HT-29 (cell line): Measurements from ENCODE around the gene CEP104. TPM values are rescaled to one million over a fixed set of nuclear protein-coding genes. Genes with fewer than 3 reads are reported as not detected.
A peak's percentile ranks its signal among the peaks of the same experiment; 100 is the strongest.

Experiments used
- DNase-seq: peaks from one replicate; pipeline ENCODE4 v3.0.0-alpha.2; 2015; ENCODE audit warnings: low spot score
- total RNA-seq: library from RNA; depleted of rRNA; stranded (reverse); fragments of >200 nt; shearing (Covaris generic); gene quantifications from 2 replicates; pipeline ENCODE4 v1.2.3, GENCODE V29; 2014

The CEP104 gene
- total RNA-seq, 1 experiment from 2014 or later = 22.7 TPM

DNA sequence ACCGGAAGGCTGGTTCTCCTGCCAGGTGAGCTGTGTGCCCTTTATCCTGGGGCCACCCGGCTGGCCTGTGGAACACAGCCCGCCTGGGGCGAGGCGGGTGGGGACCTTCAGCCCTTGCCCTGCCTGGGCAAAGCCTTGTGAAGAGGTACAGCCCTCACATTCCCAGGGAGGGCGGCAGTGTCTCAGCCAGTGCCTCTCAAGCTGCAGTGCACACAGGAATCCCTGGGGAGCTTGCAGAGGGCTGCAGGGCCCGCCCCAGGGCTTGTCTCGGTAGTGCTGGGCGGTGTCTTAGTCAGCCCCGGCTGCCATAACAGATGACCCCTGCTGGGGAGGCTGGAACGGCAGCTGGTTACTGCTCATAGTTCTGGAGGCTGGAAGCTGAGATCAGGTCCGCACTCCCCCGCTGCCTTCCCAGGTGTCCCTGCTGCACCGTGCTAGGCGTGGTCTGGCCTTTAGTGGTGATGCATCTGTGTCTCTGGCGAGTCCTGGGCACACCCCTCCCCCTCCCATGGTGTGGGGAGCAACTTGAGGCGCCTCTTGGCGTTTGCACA, 12.8 kb upstream of the CEP104 start:
- DNase-seq = peak; percentile 64

DNA sequence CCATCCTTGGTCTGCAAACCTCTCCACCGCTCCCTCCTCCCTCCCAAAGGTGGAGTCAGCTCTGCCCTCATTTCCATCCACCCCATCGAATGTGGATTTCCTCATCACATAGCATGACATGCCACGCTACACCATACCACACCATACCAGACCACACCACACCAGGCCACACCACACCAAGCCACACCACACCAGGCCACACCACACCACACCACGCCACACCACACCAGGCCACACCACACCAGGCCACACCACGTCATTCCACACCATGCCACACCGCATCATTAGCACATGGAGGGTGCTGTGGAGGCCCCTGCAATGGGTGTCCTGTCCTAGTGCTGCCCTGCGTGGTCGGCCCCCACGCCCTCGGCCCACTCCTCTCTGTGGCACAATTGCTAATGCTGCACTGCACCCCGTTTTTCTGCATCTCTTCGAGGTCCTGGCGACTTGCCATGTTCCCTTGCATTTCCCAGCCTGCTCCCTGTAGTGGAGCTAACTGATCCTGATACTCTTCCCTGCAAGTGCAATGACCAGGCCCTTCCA, 11.5 kb upstream of the CEP104 start:
- no peak for DNase-seq

DNA sequence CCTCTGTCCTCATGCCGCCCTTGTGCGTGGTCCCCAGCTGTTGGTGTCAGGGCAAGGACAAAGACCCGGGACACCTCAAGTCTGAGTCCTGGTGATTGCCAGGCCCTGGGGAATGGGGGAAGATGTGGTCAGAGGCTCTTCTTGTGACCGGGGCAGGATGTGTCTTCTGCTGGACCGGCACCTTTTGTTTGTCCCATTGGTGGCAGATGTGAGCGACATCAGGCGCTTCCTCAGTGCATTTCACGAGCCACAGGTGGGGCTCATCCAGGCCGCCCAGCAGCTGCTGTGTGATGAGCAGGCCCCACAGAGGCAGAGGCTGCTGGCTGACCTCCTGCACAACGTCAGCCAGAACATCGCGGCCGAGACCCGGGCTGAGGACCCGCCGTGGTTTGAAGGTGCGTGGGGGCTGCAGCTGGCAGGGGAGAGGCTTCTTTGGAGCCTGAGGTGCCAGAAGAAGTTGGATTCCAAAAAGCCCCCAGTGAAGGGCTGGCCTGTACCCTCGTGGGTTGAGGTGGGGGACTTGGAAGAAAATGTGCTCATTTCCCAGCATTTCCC, 8.7 kb upstream of the CEP104 start:
- DNase-seq = no peak

DNA sequence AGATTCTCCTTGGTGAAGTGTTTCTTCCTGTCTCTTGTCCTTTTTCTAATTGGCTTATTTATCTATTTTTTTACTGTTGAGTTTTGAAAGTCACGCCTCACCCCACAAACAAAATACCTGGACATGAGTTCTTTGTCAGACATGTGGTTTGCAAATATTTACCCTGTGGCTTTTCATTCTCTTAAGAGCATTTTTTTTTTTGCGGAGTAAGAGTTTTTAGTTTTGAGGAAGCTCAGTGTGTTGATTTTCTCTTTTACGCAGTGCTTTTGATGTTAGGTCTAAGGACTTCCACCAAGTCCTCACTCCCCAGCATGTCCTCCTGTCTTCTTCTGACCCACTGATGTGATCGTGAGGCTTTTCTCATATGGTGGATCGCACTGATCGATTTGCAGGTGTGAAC, 7.9 kb upstream of the CEP104 start:
- no peak for DNase-seq

DNA sequence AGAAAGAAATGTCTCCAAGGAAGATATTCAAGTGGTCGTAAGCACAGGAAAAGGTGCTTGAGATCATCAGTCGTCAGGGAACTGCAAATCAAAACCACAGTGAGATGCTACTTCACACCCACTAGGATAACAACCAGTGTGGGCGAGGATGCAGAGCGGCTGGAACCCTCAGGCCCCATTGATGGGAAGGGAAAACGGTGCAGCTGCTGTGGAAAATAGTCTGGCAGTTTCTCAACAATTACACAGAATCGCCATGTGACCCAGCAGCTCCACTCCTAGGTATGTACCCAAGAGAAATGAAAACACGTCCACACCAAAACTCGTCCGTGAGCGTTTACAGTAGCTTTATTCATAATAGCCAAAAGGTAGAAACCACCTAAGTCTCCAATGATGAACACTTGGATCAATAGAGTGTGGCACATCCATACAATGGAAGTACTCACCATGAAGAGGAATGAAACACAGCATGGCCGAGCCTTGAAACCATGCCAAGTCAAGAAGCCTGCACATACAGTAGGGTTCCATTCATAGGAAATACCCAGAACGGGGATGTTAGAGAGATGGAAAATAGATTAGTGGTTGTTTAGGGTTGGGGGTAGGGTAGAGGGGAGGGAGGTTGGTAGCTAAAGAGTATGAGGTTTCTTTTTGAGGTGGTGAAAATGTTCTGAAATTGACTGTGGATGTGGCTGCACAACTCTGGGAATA, 6.4 kb upstream of the CEP104 start:
- no peak for DNase-seq

DNA sequence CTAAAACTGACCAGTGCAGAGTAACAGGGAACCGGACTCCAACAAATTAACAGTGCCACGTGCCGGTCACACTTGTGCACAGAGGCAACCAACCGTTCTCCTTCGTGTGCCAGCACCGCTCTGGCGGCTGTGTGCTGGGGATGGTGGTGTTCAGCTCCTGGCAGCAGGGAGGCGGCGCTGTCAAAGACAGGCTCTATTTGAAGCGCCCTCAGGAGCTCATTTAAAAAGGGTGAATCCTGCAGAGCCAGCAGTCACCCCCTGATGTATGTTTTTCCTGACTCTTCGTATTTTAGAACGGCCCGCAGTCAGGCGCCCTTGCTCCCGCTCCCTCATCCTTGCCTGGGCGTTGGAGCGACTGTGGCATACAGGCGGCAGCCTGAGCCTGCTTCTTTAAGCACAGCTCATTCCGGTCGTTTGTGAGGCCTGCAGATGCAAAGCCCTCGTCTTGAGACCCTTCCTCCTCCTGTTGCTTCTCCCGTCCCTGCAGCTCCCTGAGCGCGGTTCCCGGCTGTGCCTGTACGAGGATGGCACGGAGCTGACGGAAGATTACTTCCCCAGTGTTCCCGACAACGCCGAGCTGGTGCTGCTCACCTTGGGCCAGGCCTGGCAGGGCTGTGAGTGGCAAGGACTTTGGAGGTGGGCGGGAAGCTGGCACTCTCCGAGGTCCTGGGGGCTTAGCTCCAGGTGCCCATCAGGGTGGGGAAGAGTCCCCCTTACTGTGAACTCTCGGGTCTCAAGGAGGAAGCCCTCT, 1.4 kb upstream of the CEP104 start:
- peak; percentile 55 for DNase-seq

DNA sequence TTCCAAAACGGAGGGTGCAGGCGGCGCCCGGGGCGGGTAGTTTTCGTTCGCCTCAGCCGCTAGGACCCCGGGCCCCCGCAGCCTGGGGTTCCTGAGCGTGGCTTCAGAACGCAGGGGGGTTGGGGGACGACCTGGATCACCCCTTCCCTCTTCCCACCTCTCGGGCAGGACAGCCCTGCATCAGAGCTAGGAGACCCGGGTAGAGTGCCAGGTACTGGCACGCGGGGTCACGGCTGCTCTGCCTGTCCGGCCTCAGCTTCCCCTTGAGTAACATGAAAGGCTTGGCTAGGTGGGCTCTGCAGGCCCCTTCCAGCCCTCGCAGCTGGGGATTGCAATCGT, 749 bp upstream of the CEP104 start:
- DNase-seq = peak; percentile 13

DNA sequence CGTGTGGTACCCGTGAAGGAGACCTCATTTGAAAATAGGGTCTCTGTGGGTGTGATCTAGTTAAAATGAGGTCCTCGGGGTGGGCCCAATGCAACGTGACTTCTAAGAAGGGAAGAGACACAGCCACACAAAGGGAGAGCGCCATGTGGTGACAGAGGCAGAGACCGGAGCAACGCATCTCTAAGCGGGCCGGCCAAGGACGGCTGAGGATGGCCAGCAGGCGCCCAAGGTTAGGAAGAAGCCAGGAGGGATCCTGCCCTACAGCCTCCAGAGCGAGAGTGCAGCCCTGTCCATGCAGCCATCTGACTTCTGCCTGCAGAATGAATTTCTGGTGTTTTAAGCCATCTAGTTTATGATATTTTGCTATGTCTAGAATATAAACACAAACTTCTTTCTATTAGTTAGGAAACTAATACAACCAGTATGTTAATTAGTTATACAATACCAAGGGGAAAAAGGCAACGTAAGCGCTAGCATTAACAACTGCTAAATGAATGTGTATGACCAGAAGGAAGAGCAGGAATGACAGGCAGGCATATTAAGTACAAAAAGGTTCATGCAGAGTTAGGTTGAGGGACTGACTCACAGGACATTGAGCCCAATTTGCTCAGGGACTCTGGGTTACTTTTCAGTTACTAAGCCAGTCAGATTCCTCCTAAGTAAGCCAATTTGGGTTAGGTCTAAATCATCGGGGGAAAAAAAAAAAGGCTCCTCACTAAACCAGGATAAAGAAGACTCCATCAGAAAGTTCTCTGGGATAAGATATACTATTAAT, 4.1 kb downstream of the CEP104 start:
- no peak for DNase-seq

DNA sequence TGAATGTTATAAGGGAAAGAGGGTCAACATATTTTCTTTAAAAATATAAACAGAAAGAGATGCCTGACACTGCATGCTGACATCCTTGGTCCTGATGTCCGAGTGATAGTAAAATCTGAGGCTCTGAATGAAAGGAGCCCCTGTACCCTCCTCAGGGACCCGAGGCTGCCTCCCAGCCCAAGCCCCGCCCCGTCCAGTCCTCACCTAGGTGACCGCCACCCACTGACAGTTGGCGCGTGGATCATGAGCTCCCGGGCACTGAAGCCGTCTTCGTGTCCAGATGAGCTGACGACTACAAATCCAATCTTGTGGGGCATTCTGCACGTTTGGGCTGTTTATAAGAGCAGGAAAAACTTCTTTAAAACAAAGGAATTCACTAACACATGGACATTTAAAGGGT, 4.9 kb downstream of the CEP104 start:
- no peak for DNase-seq

DNA sequence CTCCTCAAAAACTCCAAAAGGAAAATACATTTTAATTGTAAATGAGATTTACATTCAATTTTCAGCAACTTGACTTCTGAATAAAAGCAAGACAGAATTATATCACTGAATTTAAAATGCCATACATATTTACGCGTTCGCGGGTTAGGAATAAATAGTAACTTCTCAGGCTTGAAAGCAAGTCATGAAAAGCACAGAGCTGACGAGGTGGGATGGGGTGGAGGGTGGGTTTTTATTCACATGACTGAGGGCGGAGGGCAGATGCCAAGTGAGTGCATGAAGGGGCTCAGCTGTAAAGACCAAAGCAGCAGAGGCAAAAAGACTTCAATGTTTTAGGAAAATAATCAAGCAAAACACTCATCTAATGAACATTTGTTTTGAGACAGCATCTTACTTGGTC, 5.7 kb downstream of the CEP104 start:
- no peak for DNase-seq

DNA sequence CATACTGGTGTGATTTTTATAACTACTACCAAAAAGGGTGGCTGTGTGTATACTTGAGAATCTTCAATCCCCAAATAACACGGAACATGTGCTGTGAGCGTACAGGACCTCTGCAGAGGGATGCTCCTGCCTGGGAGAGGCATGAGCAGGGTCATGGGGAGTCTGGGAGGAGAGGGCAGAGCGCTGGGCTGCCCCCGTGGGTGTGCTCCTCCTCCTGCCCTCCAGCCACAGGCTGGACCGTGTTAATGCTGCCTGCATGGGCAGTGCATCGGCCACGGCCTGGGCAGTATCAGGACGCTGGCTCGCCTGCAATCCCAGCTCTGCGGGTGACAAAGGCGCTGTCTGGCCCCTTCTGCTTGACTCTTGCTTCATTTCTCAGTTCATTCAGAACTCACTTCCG, 6.2 kb downstream of the CEP104 start:
- no peak for DNase-seq

DNA sequence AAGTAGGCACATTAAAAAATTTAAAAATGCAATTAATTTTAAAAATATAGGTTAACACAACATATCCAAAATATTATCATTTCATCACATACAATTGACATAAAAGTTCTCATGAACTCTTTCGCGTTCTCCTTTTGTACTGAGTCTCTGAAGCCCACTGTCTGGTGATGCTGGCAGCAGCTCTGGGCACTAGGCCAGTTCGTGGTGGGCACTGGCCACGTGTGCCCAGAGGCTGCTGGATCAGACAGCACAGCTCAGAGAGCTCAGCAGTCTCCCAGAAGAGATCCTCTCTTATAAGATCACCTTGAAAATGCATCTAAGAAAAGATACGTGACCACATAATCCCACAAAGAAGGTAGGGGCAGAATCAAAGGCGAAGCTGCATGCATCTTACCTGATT, 9.9 kb downstream of the CEP104 start:
- no peak for DNase-seq

DNA sequence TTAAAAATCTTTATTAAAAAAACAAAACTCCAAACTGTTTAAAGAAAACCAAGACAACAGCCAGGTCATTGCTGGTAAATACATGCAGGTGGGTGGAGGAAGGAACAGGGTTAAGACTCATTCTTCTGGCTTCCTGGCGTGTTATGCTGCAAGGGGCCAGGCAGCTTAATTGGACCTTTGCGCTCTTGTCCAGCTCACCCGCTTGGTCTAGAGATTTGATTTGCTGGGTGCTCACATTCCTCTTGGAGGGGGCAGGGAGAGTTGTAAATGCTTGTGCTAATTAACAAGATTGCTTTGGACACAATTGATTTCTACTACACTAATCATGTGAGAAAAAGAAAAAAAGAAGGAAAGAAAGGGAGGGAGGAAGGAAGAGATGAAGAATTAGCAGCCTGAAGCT, 10.5 kb downstream of the CEP104 start:
- no peak for DNase-seq

DNA sequence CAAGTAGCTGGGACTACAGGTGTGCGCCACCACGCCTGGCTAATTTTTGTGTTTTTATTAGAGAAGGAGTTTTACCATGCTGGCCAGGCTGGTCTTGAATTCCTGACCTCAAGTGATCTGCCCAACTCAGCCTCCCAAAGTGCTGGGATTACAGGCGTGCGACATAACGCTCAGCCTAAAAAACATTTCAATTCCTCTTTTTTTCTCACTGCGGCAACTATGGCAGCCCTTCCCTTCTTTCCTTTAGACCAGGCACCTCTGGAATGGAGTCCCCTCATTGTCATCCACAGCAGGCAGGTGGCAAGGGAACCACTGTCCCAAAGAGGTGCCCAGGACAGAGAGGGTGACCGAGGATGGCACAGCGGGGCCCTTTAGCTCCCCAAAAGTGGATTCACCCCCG, 14.1 kb downstream of the CEP104 start:
- DNase-seq = no peak

DNA sequence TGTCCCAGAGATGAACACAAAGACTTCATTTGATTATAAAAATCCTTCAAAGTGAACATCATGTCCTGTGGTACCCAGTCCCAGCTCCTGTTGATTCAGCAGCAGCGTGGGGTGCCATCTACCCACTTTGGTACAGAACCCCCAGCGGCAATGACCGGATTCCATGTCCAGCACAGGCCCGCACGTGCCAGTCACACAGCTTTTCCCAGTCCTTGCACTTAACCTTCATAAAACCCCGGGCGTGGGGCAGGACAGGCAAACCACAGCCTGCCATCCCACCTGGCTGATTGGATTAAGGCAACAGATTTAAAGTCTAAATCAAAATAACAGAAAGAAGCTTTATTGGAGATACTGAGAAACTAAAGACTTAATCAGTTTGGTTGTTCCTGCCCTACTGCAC, 15.5 kb downstream of the CEP104 start:
- no peak for DNase-seq

DNA sequence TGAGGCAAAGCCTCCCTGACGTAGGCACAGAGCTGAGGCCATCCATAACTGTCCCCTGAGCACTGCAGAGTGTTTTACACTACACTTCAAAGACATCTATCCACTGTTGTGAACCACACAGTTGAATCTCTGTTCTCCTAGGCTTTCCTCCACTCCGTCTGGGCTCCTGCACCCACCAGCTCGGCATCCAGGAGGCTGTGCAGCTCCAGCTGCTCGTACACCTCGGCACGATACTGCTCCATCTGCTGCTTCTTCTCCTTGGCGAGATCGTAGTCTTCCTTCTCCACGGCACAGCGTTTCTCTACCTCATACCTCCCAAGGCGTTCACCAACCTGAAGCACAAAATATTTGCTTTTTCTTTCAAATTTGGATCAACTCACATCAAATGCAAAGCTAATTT, 18.2 kb downstream of the CEP104 start:
- no peak for DNase-seq

DNA sequence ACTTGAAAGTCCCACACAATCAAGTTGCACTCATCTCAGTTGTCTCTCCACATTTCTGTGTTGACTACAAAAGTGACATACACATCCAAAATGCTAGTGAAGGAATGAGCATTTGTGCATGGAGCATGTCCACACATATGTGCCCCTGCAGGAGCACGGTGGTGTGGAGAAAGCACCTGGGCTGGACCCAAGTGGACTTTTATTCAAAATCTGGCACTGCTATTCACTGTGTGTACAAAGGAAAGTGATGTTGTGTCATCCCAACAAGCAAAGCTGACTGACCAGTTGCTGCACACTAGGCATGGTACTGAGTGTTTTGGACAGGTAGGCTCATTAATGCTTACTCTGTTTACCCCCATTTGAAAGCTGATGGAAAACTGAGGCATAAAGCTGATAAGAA, 19.3 kb downstream of the CEP104 start:
- DNase-seq = no peak

DNA sequence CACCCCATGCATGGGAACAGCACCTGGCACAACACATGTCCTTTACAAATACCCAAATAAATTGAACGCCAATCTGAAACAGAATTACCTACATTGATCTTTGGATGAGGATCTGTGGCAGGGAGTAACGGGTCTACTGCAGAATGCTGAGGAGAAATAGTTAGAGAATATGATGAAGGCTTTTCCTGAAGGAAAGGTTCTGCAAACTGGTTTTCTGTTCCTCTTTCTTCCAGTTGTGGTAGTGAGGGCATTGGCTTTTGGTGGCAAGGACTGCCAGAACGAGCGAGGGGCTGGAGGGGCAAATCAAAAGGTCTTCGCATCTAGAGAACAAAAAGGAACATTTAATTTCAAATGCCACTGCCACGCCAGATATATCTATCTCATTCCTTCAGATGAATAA, 19.8 kb downstream of the CEP104 start:
- no peak for DNase-seq

DNA sequence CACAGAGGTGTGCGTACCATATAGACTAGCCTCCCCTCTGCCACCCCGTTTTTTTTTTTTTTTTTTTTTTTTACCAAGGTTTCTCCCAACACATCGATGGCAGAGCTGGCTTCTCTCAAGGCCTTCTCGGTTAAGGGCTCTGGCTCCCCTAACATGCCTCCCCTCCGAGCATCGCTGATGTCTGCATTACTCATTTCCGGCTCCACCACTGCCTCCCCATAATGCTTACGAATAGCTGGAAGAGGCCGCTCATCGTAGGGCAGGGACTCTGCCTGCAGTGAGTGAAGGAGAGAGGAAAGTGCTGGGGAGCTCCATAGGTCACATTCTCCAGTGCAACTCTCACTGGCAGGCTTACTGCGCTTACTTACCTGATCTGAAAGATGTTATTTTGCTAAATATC, 20.6 kb downstream of the CEP104 start:
- no peak for DNase-seq

DNA sequence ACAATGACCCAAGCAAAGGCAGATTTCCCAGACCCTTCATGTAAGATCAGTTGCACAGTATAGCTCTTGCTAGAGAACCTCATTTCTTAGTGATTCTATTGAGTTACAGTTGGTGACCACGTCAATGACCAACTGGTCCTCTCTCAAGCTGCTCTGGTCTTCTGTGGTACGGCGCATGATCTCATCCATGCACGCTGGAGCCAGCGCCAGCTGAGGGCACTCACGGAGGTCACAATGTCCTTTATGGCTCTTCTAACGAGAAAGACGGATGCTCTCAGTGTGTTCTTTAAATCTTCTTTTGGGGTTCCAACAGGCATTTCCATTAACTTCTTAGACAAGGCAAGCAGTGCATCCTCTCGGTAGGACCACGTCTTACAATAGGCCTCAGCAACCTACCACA, 22.3 kb downstream of the CEP104 start:
- DNase-seq = no peak

DNA sequence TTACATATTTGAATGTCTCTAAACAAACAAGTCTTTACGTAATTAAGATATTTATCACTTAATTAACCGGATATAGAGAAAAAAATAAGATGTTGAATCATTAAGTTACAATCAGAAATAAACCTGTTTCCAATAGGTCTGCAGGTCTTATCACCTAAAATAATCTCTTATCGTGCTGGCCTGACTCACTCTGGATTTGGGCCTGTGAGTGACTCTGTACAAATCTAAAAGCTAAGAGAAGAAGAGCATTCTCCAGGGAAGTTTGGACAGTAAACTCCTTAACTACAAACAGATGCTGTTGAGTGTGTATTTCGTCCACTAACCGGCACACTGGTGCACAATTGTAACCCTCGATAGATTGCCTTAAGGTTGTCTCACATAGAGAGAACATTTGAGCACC, 25.3 kb downstream of the CEP104 start:
- DNase-seq = no peak

DNA sequence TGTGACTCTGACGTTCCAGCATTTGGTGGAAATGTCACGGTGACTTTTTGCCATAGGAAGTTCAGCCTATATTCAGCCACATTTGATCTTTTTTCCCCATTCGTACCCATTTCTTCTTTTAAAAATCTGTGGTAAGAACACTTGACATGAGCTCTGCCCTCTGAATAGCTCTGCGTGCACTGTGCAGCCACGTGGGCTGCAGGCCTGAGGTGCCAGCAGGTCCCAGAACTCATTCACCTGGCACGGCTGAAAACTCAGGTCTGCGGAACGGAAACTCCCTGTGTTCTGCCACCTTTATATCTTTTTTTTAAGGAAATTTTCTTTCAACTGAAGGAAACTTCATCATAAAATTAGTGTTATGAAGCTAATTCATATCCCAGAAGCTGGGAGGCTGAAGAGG, 28.6 kb downstream of the CEP104 start:
- DNase-seq = no peak
